GM23248 (cell line): ENCODE data around the gene SH3RF3.

Experiments
- EZH2 ChIP-seq: fragments of 200-600 bp; sonication (generic); IDR thresholded peaks from 2 replicates; pipeline ENCODE4 v1.6.1; 2018; ENCODE audit warnings: antibody characterized with exemption, mild to moderate bottlenecking; ENCODE audit not compliant: insufficient read depth, poor library complexity, severe bottlenecking
- EZH2phosphoT487 ChIP-seq: fragments of 200-600 bp; sonication (generic); IDR thresholded peaks from 2 replicates; pipeline ENCODE4 v1.6.1; 2018; ENCODE audit warnings: antibody characterized with exemption, moderate library complexity, mild to moderate bottlenecking, low read depth; ENCODE audit not compliant: insufficient read depth

GRCh38 chr2:109186656-109187250 lies 57.7 kb downstream of the SH3RF3 start:
- no peak for TF ChIP-seq EZH2
- TF ChIP-seq EZH2phosphoT487 = no peak
